DMS53 treated with DMSO at 0.1 percent for 48 hours (cell line): ENCODE data around the gene CEP170B.
"Not testable (repeated sequence)": the region's sequence is repeated elsewhere in the genome, so short reads cannot be mapped to it uniquely, and the experiment has no call there.

Experiments used
- DNase-seq: peaks from one replicate; lab custom pipeline; 2025; ENCODE audit not compliant: unreplicated experiment; lab: John Stamatoyannopoulos, UW

Gene CEP170B

GRCh38 chr14:104941508-104942365 lies 76.7 kb downstream of the CEP170B start:
- no peak for DNase-seq

GRCh38 chr14:104942586-104942985 lies 77.5 kb downstream of the CEP170B start:
- DNase-seq, result no peak

GRCh38 chr14:104943216-104944015 lies 78.3 kb downstream of the CEP170B start:
- DNase-seq, result not testable (repeated sequence)

- DNase-seq, result not testable (repeated sequence)
Measured at GRCh38 chr14:104944016-104944308, 78.9 kb downstream of the CEP170B start.

GRCh38 chr14:104944436-104945205 lies 79.6 kb downstream of the CEP170B start:
- not testable (repeated sequence) for DNase-seq

- DNase-seq, result not testable (repeated sequence)
Measured at GRCh38 chr14:104945266-104945665, 80.2 kb downstream of the CEP170B start.
